Right lobe of liver (tissue), 6 donors: ENCODE data around the gene UNC79. TPM values are rescaled to one million over a fixed set of nuclear protein-coding genes. Genes with fewer than 3 reads are reported as not detected.
"Not testable (repeated sequence)": the region's sequence is repeated elsewhere in the genome, so short reads cannot be mapped to it uniquely, and the experiment has no call there.

Source experiments
- ATAC-seq, 4 donors: fragments of 200-7000 bp; cut with Tn5 transposase; one replicate each; pipeline ENCODE4 v1.9.1; 2020; ENCODE audit warnings: mild to moderate bottlenecking in 4 of 4, moderate library complexity in 4 of 4
- DNase-seq, 3 donors: peaks; one replicate each; pipeline ENCODE4 v3.0.0-alpha.2; 2020
- H3K27ac ChIP-seq, 3 donors: fragments of 200-600 bp; one replicate each; pipeline ENCODE4 v1.8.0; 2022
- H3K27me3 ChIP-seq, 2 donors: fragments of 200-600 bp; one replicate each; pipeline ENCODE4 v1.8.0; 2022
- H3K36me3 ChIP-seq, 4 donors: fragments of 200-600 bp; sonication (generic) in 1 of 4; one replicate each; pipeline versions ENCODE4 v1.5.1 to v1.8.0; 2017 to 2022; ENCODE audit warnings: control low read depth in 1 of 4
- H3K4me1 ChIP-seq, 4 donors: fragments of 200-600 bp; sonication (generic) in 1 of 4; one replicate each; pipeline versions ENCODE4 v1.5.1 to v1.8.0; 2017 to 2022; ENCODE audit warnings: control low read depth in 1 of 4
- H3K4me3 ChIP-seq, 3 donors: fragments of 200-600 bp; one replicate each; pipeline ENCODE4 v1.8.0; 2022
- H3K9me3 ChIP-seq, 4 donors: fragments of 200-600 bp; sonication (generic) in 1 of 4; one replicate each; pipeline versions ENCODE4 v1.5.1 to v1.8.0; 2017 to 2022; ENCODE audit warnings: control low read depth in 1 of 4
- CTCF ChIP-seq, 4 donors: fragments of 200-600 bp in 3 of 4; fragments of 450-650 bp in 1 of 4; IDR thresholded peaks; one replicate each; pipeline versions ENCODE4 v1.5.1 to v1.8.0; 2016 to 2022; ENCODE audit warnings: antibody characterized with exemption in 4 of 4, mild to moderate bottlenecking in 2 of 4
- POLR2A ChIP-seq: fragments of 450-650 bp; IDR thresholded peaks from one replicate; pipeline ENCODE4 v1.6.1; 2017; ENCODE audit warnings: antibody characterized with exemption, mild to moderate bottlenecking
- WGBS: methylation state at CpG from one replicate; pipeline ENCODE4 v1.1.6; 2018; ENCODE audit warnings: low coverage, low lambda C conversion rate; ENCODE audit not compliant: insufficient coverage; ENCODE audit errors: missing lambda C conversion rate; 5-methylcytosine and 5-hydroxymethylcytosine counted together
- intact Hi-C, 2 donors: fragments of 100-400 bp; cut with DNase I; formaldehyde crosslinking; loops; one replicate each; pipeline versions ENCODE4 v1.11.2 to v1.14.1; 2022
- total RNA-seq, 6 experiments: library from RNA; depleted of rRNA in 2 of 6; stranded (reverse); fragments of >200 nt in 2 of 6; fragmentation: NEBNext Ultra II Directional in 3 of 6; extraction: Animal tissue kit (Norgen Biotek cat#: 25700) in 3 of 6; gene quantifications; one replicate each; pipeline versions ENCODE4 v1.1.0 to v1.2.4, GENCODE V29; 2016 to 2023
- donor health status: DM: no; HTN: yes; CAD: no.
- donor health status: DM: no; HTN: no; CAD: no.
- donor health status: DM: no; HTN: no; CAD: no.
- donor health status: DM: no; HTN: yes; CAD: no.
- donor health status: DM: no; HTN: yes; CAD: no.

Gene UNC79
- total RNA-seq, 6 experiments from 2014 or later: 0.04 to 0.10 (median 0.07) TPM; not detected in 2

- Histone ChIP-seq H3K27me3 (no peaks in the 10 kb centered on the region), H3K4me1 (no peaks in the 10 kb centered on the region), H3K9me3 (no peaks in the 10 kb centered on the region), H3K4me3 (no peak overlapping the region), H3K27ac (no peak overlapping the region), H3K36me3 (no peaks in the 10 kb centered on the region)
- DNase-seq (no peak), ATAC-seq (no peak)
- intact Hi-C loops: no loop called here
- TF ChIP-seq POLR2A (no peak), CTCF (IDR thresholded peaks at IDR 0.05) (no peak)
These were observed 50.1 kb downstream of the UNC79 start for GRCh38 chr14:93480867-93481266.

DNA sequence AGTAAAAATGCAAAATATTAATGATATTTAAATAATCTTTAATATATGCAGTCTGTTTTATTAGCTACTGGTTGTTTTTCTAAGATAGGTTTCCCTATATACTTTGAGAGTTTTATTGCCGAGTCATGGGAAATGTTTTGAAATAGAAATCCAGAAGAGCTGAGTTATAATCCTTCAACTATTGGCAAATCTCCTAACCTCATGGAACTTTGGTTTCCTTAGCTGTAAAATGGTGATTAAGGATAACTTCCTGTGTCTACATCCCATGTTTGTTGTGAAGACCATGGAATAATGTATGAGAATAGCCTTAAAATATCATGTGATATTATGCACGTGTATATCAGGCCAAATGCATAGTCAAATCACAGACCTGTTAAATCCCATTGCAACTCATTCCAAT, 51.0 kb downstream of the UNC79 start:
- no peak overlapping the region for H3K27ac ChIP-seq
- ATAC-seq (no peak), DNase-seq (no peak)
- TF ChIP-seq POLR2A (no peak), CTCF (IDR thresholded peaks at IDR 0.05) (no peak)
- no peaks in the 10 kb centered on the region for H3K27me3 ChIP-seq
- no peak overlapping the region for H3K4me3 ChIP-seq
- intact Hi-C loops: no loop called here
- H3K4me1 ChIP-seq: no peaks in the 10 kb centered on the region
- no peaks in the 10 kb centered on the region for H3K9me3 ChIP-seq
- no peaks in the 10 kb centered on the region for H3K36me3 ChIP-seq
- 34% methylated on average over 2 of the region's 2 CpGs for WGBS

GRCh38 chr14:93490001-93490400, 59.3 kb downstream of the UNC79 start:
- no peak for DNase-seq
- intact Hi-C loops: no loop called here
- no peaks in the 10 kb centered on the region for H3K36me3 ChIP-seq
- no peaks in the 10 kb centered on the region for H3K4me1 ChIP-seq
- H3K4me3 ChIP-seq: no peak overlapping the region
- H3K27me3 ChIP-seq: no peaks in the 10 kb centered on the region
- H3K9me3 ChIP-seq: no peaks in the 10 kb centered on the region
- no peak for TF ChIP-seq POLR2A
- no peak for TF ChIP-seq CTCF (IDR thresholded peaks at IDR 0.05)
- no peak overlapping the region for H3K27ac ChIP-seq
- peak in 2 of 4 donors; percentile 48 to 75 for ATAC-seq
- 50% methylated on average over 1 of the region's 1 CpG for WGBS

DNA sequence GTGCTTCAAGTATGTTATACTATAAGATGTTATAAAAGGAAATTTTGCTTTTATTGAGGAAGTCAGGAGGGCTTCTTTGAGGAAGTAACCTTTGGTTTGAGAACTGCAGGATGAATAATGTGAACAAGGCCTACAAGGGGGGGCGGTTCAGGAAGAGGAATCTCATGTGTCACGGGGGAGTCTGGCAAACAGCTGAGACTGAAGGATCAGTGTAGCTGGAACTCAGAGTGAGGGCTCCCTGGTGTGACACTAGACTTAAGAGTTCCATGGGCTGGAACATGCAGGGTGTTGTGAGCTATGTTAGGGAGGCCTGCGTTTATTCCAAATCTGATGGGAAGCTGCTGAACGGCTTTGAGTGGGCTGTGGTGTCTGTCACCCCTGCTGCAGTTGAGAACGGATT, 62.3 kb downstream of the UNC79 start:
- no peaks in the 10 kb centered on the region for H3K9me3 ChIP-seq
- H3K27me3 ChIP-seq: no peaks in the 10 kb centered on the region
- intact Hi-C loops: no loop called here
- ATAC-seq: peak in 3 of 4 donors; percentile 34 to 71 (median 49)
- no peaks in the 10 kb centered on the region for H3K36me3 ChIP-seq
- no peak overlapping the region for H3K4me3 ChIP-seq
- no peaks in the 10 kb centered on the region for H3K4me1 ChIP-seq
- DNase-seq: no peak
- TF ChIP-seq POLR2A: no peak
- TF ChIP-seq CTCF (IDR thresholded peaks at IDR 0.05): no peak
- H3K27ac ChIP-seq: no peak overlapping the region
- 53% methylated on average over 5 of the region's 5 CpGs for WGBS

DNA sequence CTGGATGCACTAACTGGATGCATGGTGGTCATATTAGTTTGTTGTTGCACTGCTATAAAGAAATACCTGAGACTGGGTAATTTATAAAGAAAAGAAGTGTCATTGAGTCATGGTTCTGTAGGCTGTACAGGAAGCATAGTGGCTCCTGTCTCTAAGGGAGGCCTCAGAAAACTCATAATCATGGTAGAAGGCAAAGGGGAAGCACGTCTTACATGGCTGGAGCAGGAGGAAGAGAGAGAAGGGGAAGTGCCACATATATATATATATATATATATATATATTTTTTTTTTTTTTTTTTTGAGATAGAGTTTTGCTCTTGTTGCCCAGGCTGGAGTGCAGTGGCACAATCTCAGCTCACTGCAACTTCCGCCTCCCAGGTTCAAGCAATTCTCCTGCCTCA, 62.9 kb downstream of the UNC79 start:
- H3K4me1 ChIP-seq, intact Hi-C loops, H3K27ac ChIP-seq, H3K36me3 ChIP-seq, DNase-seq, H3K4me3 ChIP-seq, ATAC-seq, H3K9me3 ChIP-seq, H3K27me3 ChIP-seq: not testable (repeated sequence)
- WGBS: 47% methylated on average over 2 of the region's 2 CpGs
